ENCODE measurements around the gene LPIN1.
"Not testable (repeated sequence)": the region's sequence is repeated elsewhere in the genome, so short reads cannot be mapped to it uniquely, and the experiment has no call there.

LPIN1 gene

GRCh38 chr2:11722292-11723060 lies 24.0 kb upstream of the LPIN1 start:
- peaks cover 2% of the 10 kb centered on the region for H3K27me3 ChIP-seq (ENCODE audit: insufficient read depth, low read length)
- no peak overlapping the region for H3K4me3 ChIP-seq (ENCODE audit: low read length)
- H3K36me3 ChIP-seq (ENCODE audit: insufficient read depth, low read length) = no peaks in the 10 kb centered on the region
- H3K9me3 ChIP-seq (ENCODE audit: low read length) = no peaks in the 10 kb centered on the region
- H3K4me1 ChIP-seq (ENCODE audit: insufficient read depth, low read length) = no peaks in the 10 kb centered on the region
- H2AFZ ChIP-seq (ENCODE audit: low read depth, low read length) = no peak overlapping the region

- no peaks in the 10 kb centered on the region for H3K9me3 ChIP-seq (ENCODE audit: low read length)
- peaks cover 2% of the 10 kb centered on the region for H3K27me3 ChIP-seq (ENCODE audit: insufficient read depth, low read length)
- no peaks in the 10 kb centered on the region for H3K36me3 ChIP-seq (ENCODE audit: insufficient read depth, low read length)
- H3K4me3 ChIP-seq (ENCODE audit: low read length) = no peak overlapping the region
- H2AFZ ChIP-seq (ENCODE audit: low read depth, low read length) = no peak overlapping the region
- no peaks in the 10 kb centered on the region for H3K4me1 ChIP-seq (ENCODE audit: insufficient read depth, low read length)
Measured at GRCh38 chr2:11723061-11723371, 23.4 kb upstream of the LPIN1 start.

GRCh38 chr2:11724151-11724550 lies 22.3 kb upstream of the LPIN1 start:
- Histone ChIP-seq H3K4me3 (ENCODE audit: low read length) (no peak overlapping the region), H3K4me1 (ENCODE audit: insufficient read depth, low read length) (no peaks in the 10 kb centered on the region), H3K27me3 (ENCODE audit: insufficient read depth, low read length) (no peaks in the 10 kb centered on the region), H3K36me3 (ENCODE audit: insufficient read depth, low read length) (no peaks in the 10 kb centered on the region), H2AFZ (ENCODE audit: low read depth, low read length) (no peak overlapping the region), H3K9me3 (ENCODE audit: low read length) (no peaks in the 10 kb centered on the region)

GRCh38 chr2:11726384-11726783 lies 20.0 kb upstream of the LPIN1 start:
- H3K4me1 ChIP-seq (ENCODE audit: insufficient read depth, low read length) = no peaks in the 10 kb centered on the region
- no peak overlapping the region for H2AFZ ChIP-seq (ENCODE audit: low read depth, low read length)
- H3K9me3 ChIP-seq (ENCODE audit: low read length) = no peaks in the 10 kb centered on the region
- H3K27me3 ChIP-seq (ENCODE audit: insufficient read depth, low read length) = no peaks in the 10 kb centered on the region
- no peaks in the 10 kb centered on the region for H3K36me3 ChIP-seq (ENCODE audit: insufficient read depth, low read length)
- no peak overlapping the region for H3K4me3 ChIP-seq (ENCODE audit: low read length)

- peaks cover 6% of the 10 kb centered on the region for H3K4me1 ChIP-seq (ENCODE audit: insufficient read depth, low read length)
- no peaks in the 10 kb centered on the region for H3K9me3 ChIP-seq (ENCODE audit: low read length)
- H3K4me3 ChIP-seq (ENCODE audit: low read length) = no peak overlapping the region
- no peaks in the 10 kb centered on the region for H3K36me3 ChIP-seq (ENCODE audit: insufficient read depth, low read length)
- no peak overlapping the region for H2AFZ ChIP-seq (ENCODE audit: low read depth, low read length)
- no peaks in the 10 kb centered on the region for H3K27me3 ChIP-seq (ENCODE audit: insufficient read depth, low read length)
Measured at GRCh38 chr2:11729362-11730212, 16.8 kb upstream of the LPIN1 start.

GRCh38 chr2:11731214-11731984 lies 15.0 kb upstream of the LPIN1 start:
- H3K4me3 ChIP-seq (ENCODE audit: low read length); H3K36me3 ChIP-seq (ENCODE audit: insufficient read depth, low read length); H3K27me3 ChIP-seq (ENCODE audit: insufficient read depth, low read length); H3K9me3 ChIP-seq (ENCODE audit: low read length); H3K4me1 ChIP-seq (ENCODE audit: insufficient read depth, low read length); H2AFZ ChIP-seq (ENCODE audit: low read depth, low read length): not testable (repeated sequence)

- no peak overlapping the region for H3K4me3 ChIP-seq (ENCODE audit: low read length)
Measured at GRCh38 chr2:11732587-11732986, 13.8 kb upstream of the LPIN1 start.

GRCh38 chr2:11737852-11738251 lies 8.6 kb upstream of the LPIN1 start:
- not testable (repeated sequence) for H2AFZ ChIP-seq (ENCODE audit: low read depth, low read length); H3K9me3 ChIP-seq (ENCODE audit: low read length); H3K4me3 ChIP-seq (ENCODE audit: low read length); H3K27me3 ChIP-seq (ENCODE audit: insufficient read depth, low read length); H3K36me3 ChIP-seq (ENCODE audit: insufficient read depth, low read length)
- H3K4me1 ChIP-seq (ENCODE audit: insufficient read depth, low read length) = peaks cover 18% of the 10 kb centered on the region

More at GRCh38 chr2:11732587-11732986, 13.8 kb upstream of the LPIN1 start:
- Histone ChIP-seq H3K27me3 (ENCODE audit: insufficient read depth, low read length) (no peaks in the 10 kb centered on the region), H3K4me1 (ENCODE audit: insufficient read depth, low read length) (peaks cover 6% of the 10 kb centered on the region), H2AFZ (ENCODE audit: low read depth, low read length) (no peak overlapping the region), H3K36me3 (ENCODE audit: insufficient read depth, low read length) (no peaks in the 10 kb centered on the region), H3K9me3 (ENCODE audit: low read length) (no peaks in the 10 kb centered on the region)

- Histone ChIP-seq H3K27me3 (ENCODE audit: insufficient read depth, low read length) (no peaks in the 10 kb centered on the region), H3K9me3 (ENCODE audit: low read length) (no peaks in the 10 kb centered on the region), H3K36me3 (ENCODE audit: insufficient read depth, low read length) (no peaks in the 10 kb centered on the region), H3K4me1 (ENCODE audit: insufficient read depth, low read length) (peaks cover 21% of the 10 kb centered on the region), H3K4me3 (ENCODE audit: low read length) (no peak overlapping the region), H2AFZ (ENCODE audit: low read depth, low read length) (no peak overlapping the region)
Measured at GRCh38 chr2:11738589-11739436, 7.6 kb upstream of the LPIN1 start.

- Histone ChIP-seq H3K36me3 (ENCODE audit: insufficient read depth, low read length) (no peaks in the 10 kb centered on the region), H3K4me1 (ENCODE audit: insufficient read depth, low read length) (peaks cover 32% of the 10 kb centered on the region), H2AFZ (ENCODE audit: low read depth, low read length) (no peak overlapping the region), H3K27me3 (ENCODE audit: insufficient read depth, low read length) (no peaks in the 10 kb centered on the region), H3K9me3 (ENCODE audit: low read length) (no peaks in the 10 kb centered on the region), H3K4me3 (ENCODE audit: low read length) (no peak overlapping the region)
Measured at GRCh38 chr2:11740723-11741122, 5.7 kb upstream of the LPIN1 start.

- Histone ChIP-seq H3K36me3 (ENCODE audit: insufficient read depth, low read length) (no peaks in the 10 kb centered on the region), H3K4me3 (ENCODE audit: low read length) (no peak overlapping the region), H3K9me3 (ENCODE audit: low read length) (no peaks in the 10 kb centered on the region), H2AFZ (ENCODE audit: low read depth, low read length) (no peak overlapping the region), H3K4me1 (ENCODE audit: insufficient read depth, low read length) (peaks cover 38% of the 10 kb centered on the region), H3K27me3 (ENCODE audit: insufficient read depth, low read length) (no peaks in the 10 kb centered on the region)
Measured at GRCh38 chr2:11742317-11742701, 4.1 kb upstream of the LPIN1 start.

GRCh38 chr2:11742702-11743357 lies 3.6 kb upstream of the LPIN1 start:
- Histone ChIP-seq H3K36me3 (ENCODE audit: insufficient read depth, low read length) (no peaks in the 10 kb centered on the region), H3K4me1 (ENCODE audit: insufficient read depth, low read length) (peaks cover 43% of the 10 kb centered on the region), H2AFZ (ENCODE audit: low read depth, low read length) (no peak overlapping the region), H3K9me3 (ENCODE audit: low read length) (no peaks in the 10 kb centered on the region), H3K4me3 (ENCODE audit: low read length) (no peak overlapping the region), H3K27me3 (ENCODE audit: insufficient read depth, low read length) (no peaks in the 10 kb centered on the region)
